HepG2 (cell line): ENCODE measurements around the gene RRM2.

ENCODE experiments used
- ADNP ChIP-seq: sonication (generic); formaldehyde crosslinking; IDR thresholded peaks from 2 replicates; pipeline ENCODE4 v1.4.0; 2020; ENCODE audit warnings: missing genetic modification reagents
- CTCF ChIP-seq: sonication (generic); formaldehyde crosslinking; IDR thresholded peaks from 2 replicates; pipeline ENCODE4 v1.5.0; 2020; ENCODE audit warnings: mild to moderate bottlenecking, missing genetic modification reagents, moderate library complexity
- HOXA7 ChIP-seq: sonication (generic); formaldehyde crosslinking; IDR thresholded peaks from 2 replicates; pipeline ENCODE4 v1.8.1; 2022; ENCODE audit warnings: mild to moderate bottlenecking, missing genetic modification reagents, moderate library complexity
- JUND ChIP-seq: sonication (generic); formaldehyde crosslinking; IDR thresholded peaks from 2 replicates; pipeline ENCODE4 v1.8.0; 2022; ENCODE audit warnings: mild to moderate bottlenecking, missing genetic modification reagents
- KDM5A ChIP-seq: fragments of 200-600 bp; sonication (generic); IDR thresholded peaks from 2 replicates; pipeline ENCODE4 v1.7.0; 2018; ENCODE audit warnings: antibody characterized with exemption, mild to moderate bottlenecking, low read length, borderline replicate concordance
- POLR2AphosphoS5 ChIP-seq: IDR thresholded peaks from 2 replicates; pipeline ENCODE4 v1.6.1; 2012; ENCODE audit warnings: low read depth, low read length
- SNAPC2 ChIP-seq: sonication (generic); formaldehyde crosslinking; IDR thresholded peaks from 2 replicates; pipeline ENCODE4 v1.8.1; 2022; ENCODE audit warnings: mild to moderate bottlenecking, missing genetic modification reagents
- USF2 ChIP-seq, 2 experiments: sonication (generic) in 1 of 2; formaldehyde crosslinking in 1 of 2; IDR thresholded peaks; 2 replicates each; pipeline versions ENCODE4 v1.5.1 to v1.6.1; 2011 to 2020; ENCODE audit warnings: borderline replicate concordance in 1 of 2, low read depth in 1 of 2, low read length in 1 of 2, mild to moderate bottlenecking in 1 of 2, missing genetic modification reagents in 1 of 2, moderate library complexity in 1 of 2
- ZNF232 ChIP-seq: sonication (generic); formaldehyde crosslinking; IDR thresholded peaks from 2 replicates; pipeline ENCODE4 v1.4.0; 2020; ENCODE audit warnings: missing genetic modification reagents, borderline replicate concordance
- ZNF274 ChIP-seq: sonication (generic); formaldehyde crosslinking; IDR thresholded peaks from 2 replicates; pipeline ENCODE4 v1.5.1; 2020; ENCODE audit warnings: mild to moderate bottlenecking, missing genetic modification reagents
- ZNF451 ChIP-seq: sonication (generic); formaldehyde crosslinking; IDR thresholded peaks from 2 replicates; pipeline ENCODE4 v1.5.0; 2020; ENCODE audit warnings: mild to moderate bottlenecking, missing genetic modification reagents
- ZNF780A ChIP-seq: sonication (generic); formaldehyde crosslinking; IDR thresholded peaks from 2 replicates; pipeline ENCODE4 v1.8.0; 2022; ENCODE audit warnings: mild to moderate bottlenecking, missing genetic modification reagents, moderate library complexity

GRCh38 chr2:10161206-10161931 is 38.8 kb downstream of the RRM2 start:
- TF ChIP-seq ZNF232 (no peak), USF2 (IDR thresholded peaks at IDR 0.05; ENCODE audit: low read depth, low read length) (no peak), USF2 (CRISPR knock-in tag; IDR thresholded peaks at IDR 0.05; ENCODE audit: borderline replicate concordance) (no peak), ZNF780A (no peak), KDM5A (no peak), ADNP (CRISPR knock-in tag) (no peak), CTCF (no peak), ZNF451 (CRISPR knock-in tag) (no peak), JUND (CRISPR knock-in tag) (no peak), ZNF274 (CRISPR knock-in tag) (no peak), SNAPC2 (CRISPR knock-in tag) (no peak), POLR2AphosphoS5 (no peak), HOXA7 (CRISPR knock-in tag) (no peak)
